Measurements from ENCODE around the gene SGCA.

Gene SGCA

DNA sequence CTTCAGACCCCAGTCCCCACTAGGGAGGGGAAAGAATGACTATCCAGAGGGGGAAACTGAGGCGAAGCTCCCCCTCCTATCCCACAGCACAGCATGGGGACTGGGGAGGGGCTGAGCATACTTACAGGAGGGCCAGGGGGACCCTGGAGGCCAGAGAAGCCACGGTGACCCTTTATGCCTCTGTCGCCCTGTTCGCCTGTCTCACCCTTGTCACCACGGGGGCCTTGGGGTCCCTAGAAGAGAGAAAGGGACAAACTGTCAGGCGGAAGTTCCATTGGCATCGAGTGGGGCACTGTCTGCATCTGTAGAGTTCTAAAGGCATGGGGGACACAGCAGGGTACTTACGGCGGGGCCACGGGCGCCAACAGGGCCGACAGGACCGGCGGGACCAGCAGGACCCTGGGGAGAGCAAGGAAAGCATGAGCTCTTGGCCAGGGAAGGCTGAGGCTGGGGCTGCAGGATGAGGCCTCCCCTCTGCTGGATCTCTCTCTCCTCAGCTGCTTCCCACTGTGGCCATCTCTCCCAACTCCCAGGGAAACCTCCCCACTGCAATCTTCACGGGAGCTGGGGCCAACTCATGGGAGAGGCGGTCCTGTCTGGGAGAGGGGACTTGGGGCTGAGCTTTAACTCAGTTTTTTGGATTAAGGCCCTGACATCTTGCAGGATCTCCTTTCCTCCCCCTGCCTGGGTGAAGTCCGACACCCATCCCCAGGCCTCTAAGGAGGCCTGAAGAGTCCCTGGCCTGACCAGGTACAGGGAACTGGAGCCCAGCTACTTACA is 22.1 kb downstream of the SGCA start:
- no peak overlapping the region for H3K4ac ChIP-seq (ENCODE audit: low read depth, low read length)
- no peak overlapping the region for H3K23ac ChIP-seq (ENCODE audit: low read length)
- H3K27me3 ChIP-seq (ENCODE audit: insufficient read depth, low read length, poor library complexity): no peaks in the 10 kb centered on the region
- no peak overlapping the region for H3K4me3 ChIP-seq (ENCODE audit: low read length)
- no peak overlapping the region for H2BK120ac ChIP-seq (ENCODE audit: low read depth, low read length)
- H3K36me3 ChIP-seq (ENCODE audit: control insufficient read depth, insufficient read depth, low read length): no peaks in the 10 kb centered on the region
- no peak overlapping the region for H4K5ac ChIP-seq (ENCODE audit: low read length)
- H2AK5ac ChIP-seq (ENCODE audit: low read length): no peak overlapping the region
- no CpG with 5 or more reads among the region's 17 CpGs for whole genome bisulfite sequencing (ENCODE audit: extremely low coverage, insufficient coverage, low lambda C conversion rate)
- no peaks in the 10 kb centered on the region for H3K4me1 ChIP-seq (ENCODE audit: control insufficient read depth, low read depth, low read length)
- no peak overlapping the region for H3K56ac ChIP-seq (ENCODE audit: low read length)
- no peak overlapping the region for H3K4me2 ChIP-seq (ENCODE audit: low read length)
- no peak overlapping the region for H4K8ac ChIP-seq (ENCODE audit: low read depth, low read length)
- H2BK15ac ChIP-seq (replicated peaks; ENCODE audit: low read depth): no peak overlapping the region
- DNase-seq: no peak
- no peaks in the 10 kb centered on the region for H3K79me2 ChIP-seq (ENCODE audit: control insufficient read depth, insufficient read depth, low read length)
- H3K79me1 ChIP-seq (ENCODE audit: low read length): no peaks in the 10 kb centered on the region
- no peak overlapping the region for H2BK5ac ChIP-seq (ENCODE audit: low read length)
- H3K9ac ChIP-seq (ENCODE audit: low read length): no peak overlapping the region
- no peak overlapping the region for H3K27ac ChIP-seq (ENCODE audit: low read depth, low read length)
- no peak overlapping the region for H3K18ac ChIP-seq (ENCODE audit: low read length)

DNA sequence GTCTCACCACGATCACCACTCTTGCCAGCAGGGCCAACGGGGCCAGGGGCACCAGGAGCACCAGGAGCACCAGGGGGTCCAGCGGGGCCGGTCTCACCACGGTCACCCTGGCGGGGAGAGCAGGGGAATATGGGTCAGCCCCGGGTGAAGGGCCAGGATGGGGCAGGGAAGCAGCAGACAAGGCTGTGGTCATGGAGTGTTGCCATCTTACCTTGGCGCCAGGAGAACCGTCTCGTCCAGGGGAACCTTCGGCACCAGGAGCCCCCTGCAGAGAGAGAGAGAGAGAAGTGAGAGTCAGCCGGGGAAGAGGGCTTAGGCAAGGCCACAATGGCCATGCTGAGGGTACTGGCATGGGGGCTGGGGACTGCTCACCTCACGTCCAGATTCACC is 22.7 kb downstream of the SGCA start:
- H3K4me1 ChIP-seq (ENCODE audit: control insufficient read depth, low read depth, low read length): no peaks in the 10 kb centered on the region
- WGBS (ENCODE audit: extremely low coverage, insufficient coverage, low lambda C conversion rate): no CpG with 5 or more reads among the region's 13 CpGs
- no peak overlapping the region for H3K9ac ChIP-seq (ENCODE audit: low read length)
- H3K27me3 ChIP-seq (ENCODE audit: insufficient read depth, low read length, poor library complexity): no peaks in the 10 kb centered on the region
- no peak overlapping the region for H2AK5ac ChIP-seq (ENCODE audit: low read length)
- H3K4ac ChIP-seq (ENCODE audit: low read depth, low read length): no peak overlapping the region
- no peak overlapping the region for H3K18ac ChIP-seq (ENCODE audit: low read length)
- no peak overlapping the region for H2BK120ac ChIP-seq (ENCODE audit: low read depth, low read length)
- no peak overlapping the region for H4K8ac ChIP-seq (ENCODE audit: low read depth, low read length)
- H2BK5ac ChIP-seq (ENCODE audit: low read length): no peak overlapping the region
- H3K23ac ChIP-seq (ENCODE audit: low read length): no peak overlapping the region
- H3K79me2 ChIP-seq (ENCODE audit: control insufficient read depth, insufficient read depth, low read length): no peaks in the 10 kb centered on the region
- H3K4me2 ChIP-seq (ENCODE audit: low read length): no peak overlapping the region
- no peak for DNase-seq
- H4K5ac ChIP-seq (ENCODE audit: low read length): no peak overlapping the region
- H3K27ac ChIP-seq (ENCODE audit: low read depth, low read length): no peak overlapping the region
- H3K56ac ChIP-seq (ENCODE audit: low read length): no peak overlapping the region
- no peak overlapping the region for H3K4me3 ChIP-seq (ENCODE audit: low read length)
- H3K36me3 ChIP-seq (ENCODE audit: control insufficient read depth, insufficient read depth, low read length): no peaks in the 10 kb centered on the region
- no peak overlapping the region for H2BK15ac ChIP-seq (replicated peaks; ENCODE audit: low read depth)
- no peaks in the 10 kb centered on the region for H3K79me1 ChIP-seq (ENCODE audit: low read length)

DNA sequence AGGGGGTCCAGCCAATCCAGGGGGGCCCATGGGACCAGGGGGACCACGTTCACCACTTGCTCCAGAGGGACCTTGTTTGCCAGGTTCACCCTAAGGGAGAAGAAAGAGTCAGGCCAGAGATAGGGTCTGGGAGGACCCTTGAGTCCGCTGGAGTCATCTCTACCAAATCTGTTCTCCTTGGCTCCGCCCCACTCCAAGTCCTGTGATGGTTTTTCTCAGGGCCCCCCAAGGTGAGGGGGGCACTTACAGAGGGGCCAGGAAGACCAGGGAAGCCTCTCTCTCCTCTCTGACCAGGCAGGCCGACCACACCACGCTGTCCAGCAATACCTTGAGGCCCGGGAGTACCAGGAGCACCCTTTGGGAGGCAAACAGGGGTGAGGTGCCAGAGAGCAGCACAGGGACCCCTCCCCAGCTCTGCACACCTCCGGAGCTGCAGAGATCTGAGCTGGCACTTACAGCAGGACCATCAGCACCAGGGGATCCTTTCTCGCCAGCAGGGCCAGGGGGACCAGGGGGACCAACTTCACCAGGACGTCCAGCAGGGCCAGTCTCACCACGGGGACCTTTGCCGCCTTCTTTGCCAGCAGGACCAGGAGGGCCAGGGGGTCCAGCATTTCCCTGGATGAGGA is 23.2 kb downstream of the SGCA start:
- WGBS (ENCODE audit: extremely low coverage, insufficient coverage, low lambda C conversion rate): no CpG with 5 or more reads among the region's 11 CpGs
- H3K18ac ChIP-seq (ENCODE audit: low read length): no peak overlapping the region
- H3K4me2 ChIP-seq (ENCODE audit: low read length): no peak overlapping the region
- H3K4me3 ChIP-seq (ENCODE audit: low read length): no peak overlapping the region
- no peaks in the 10 kb centered on the region for H3K79me1 ChIP-seq (ENCODE audit: low read length)
- no peaks in the 10 kb centered on the region for H3K27me3 ChIP-seq (ENCODE audit: insufficient read depth, low read length, poor library complexity)
- H2AK5ac ChIP-seq (ENCODE audit: low read length): no peak overlapping the region
- H3K56ac ChIP-seq (ENCODE audit: low read length): no peak overlapping the region
- H3K23ac ChIP-seq (ENCODE audit: low read length): peak overlapping the region; percentile 45
- no peak overlapping the region for H4K8ac ChIP-seq (ENCODE audit: low read depth, low read length)
- no peak overlapping the region for H4K5ac ChIP-seq (ENCODE audit: low read length)
- H3K9ac ChIP-seq (ENCODE audit: low read length): no peak overlapping the region
- no peak overlapping the region for H2BK15ac ChIP-seq (replicated peaks; ENCODE audit: low read depth)
- no peak overlapping the region for H3K27ac ChIP-seq (ENCODE audit: low read depth, low read length)
- no peaks in the 10 kb centered on the region for H3K79me2 ChIP-seq (ENCODE audit: control insufficient read depth, insufficient read depth, low read length)
- no peak overlapping the region for H2BK120ac ChIP-seq (ENCODE audit: low read depth, low read length)
- no peak for DNase-seq
- H3K4ac ChIP-seq (ENCODE audit: low read depth, low read length): no peak overlapping the region
- no peaks in the 10 kb centered on the region for H3K4me1 ChIP-seq (ENCODE audit: control insufficient read depth, low read depth, low read length)
- H3K36me3 ChIP-seq (ENCODE audit: control insufficient read depth, insufficient read depth, low read length): no peaks in the 10 kb centered on the region
- no peak overlapping the region for H2BK5ac ChIP-seq (ENCODE audit: low read length)

DNA sequence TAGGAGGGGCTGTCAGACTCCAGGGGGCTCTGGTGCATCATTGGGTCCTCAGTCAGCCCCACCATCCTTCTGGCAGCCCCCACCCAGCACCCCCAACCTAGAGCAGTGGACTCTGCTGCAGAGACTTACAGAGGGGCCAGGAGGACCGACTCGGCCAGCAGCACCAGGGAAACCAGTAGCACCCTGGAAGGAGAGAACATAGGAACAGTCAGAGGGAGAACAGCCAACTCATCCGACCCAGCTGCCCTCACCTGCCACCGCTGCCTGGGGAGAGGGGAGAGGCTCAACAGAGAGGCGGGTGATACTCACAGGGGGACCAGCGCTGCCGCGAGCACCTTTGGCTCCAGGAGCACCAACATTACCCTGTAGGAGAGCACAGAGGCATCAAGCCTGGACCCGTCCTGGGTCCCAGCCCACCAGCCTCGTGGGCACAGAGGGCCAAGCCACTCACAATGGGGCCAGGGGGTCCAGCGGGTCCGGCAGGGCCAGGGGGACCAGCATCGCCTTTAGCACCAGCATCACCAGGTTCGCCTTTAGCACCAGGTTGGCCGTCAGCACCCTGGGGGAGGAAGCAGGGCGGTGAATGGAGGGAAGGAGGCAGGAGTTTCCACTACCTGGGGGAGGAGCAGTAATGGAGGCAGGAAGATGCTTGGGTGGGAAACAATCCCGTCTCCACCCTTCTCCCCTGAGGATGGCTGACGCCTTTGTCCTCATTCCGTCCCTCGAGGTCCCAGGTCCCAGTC is 23.9 kb downstream of the SGCA start:
- Histone ChIP-seq H3K4me3 (ENCODE audit: low read length) (no peak overlapping the region), H3K36me3 (ENCODE audit: control insufficient read depth, insufficient read depth, low read length) (no peaks in the 10 kb centered on the region), H3K4me2 (ENCODE audit: low read length) (no peak overlapping the region), H3K4ac (ENCODE audit: low read depth, low read length) (no peak overlapping the region), H4K8ac (ENCODE audit: low read depth, low read length) (no peak overlapping the region), H2BK5ac (ENCODE audit: low read length) (no peak overlapping the region), H3K18ac (ENCODE audit: low read length) (no peak overlapping the region), H3K27ac (ENCODE audit: low read depth, low read length) (no peak overlapping the region), H2BK15ac (replicated peaks; ENCODE audit: low read depth) (no peak overlapping the region), H2BK120ac (ENCODE audit: low read depth, low read length) (no peak overlapping the region), H3K4me1 (ENCODE audit: control insufficient read depth, low read depth, low read length) (no peaks in the 10 kb centered on the region), H3K56ac (ENCODE audit: low read length) (no peak overlapping the region), H2AK5ac (ENCODE audit: low read length) (no peak overlapping the region), H4K5ac (ENCODE audit: low read length) (no peak overlapping the region), H3K23ac (ENCODE audit: low read length) (no peak overlapping the region), H3K79me1 (ENCODE audit: low read length) (no peaks in the 10 kb centered on the region), H3K27me3 (ENCODE audit: insufficient read depth, low read length, poor library complexity) (no peaks in the 10 kb centered on the region), H3K79me2 (ENCODE audit: control insufficient read depth, insufficient read depth, low read length) (no peaks in the 10 kb centered on the region), H3K9ac (ENCODE audit: low read length) (no peak overlapping the region)
- no peak for DNase-seq
- no CpG with 5 or more reads among the region's 20 CpGs for WGBS (ENCODE audit: extremely low coverage, insufficient coverage, low lambda C conversion rate)

DNA sequence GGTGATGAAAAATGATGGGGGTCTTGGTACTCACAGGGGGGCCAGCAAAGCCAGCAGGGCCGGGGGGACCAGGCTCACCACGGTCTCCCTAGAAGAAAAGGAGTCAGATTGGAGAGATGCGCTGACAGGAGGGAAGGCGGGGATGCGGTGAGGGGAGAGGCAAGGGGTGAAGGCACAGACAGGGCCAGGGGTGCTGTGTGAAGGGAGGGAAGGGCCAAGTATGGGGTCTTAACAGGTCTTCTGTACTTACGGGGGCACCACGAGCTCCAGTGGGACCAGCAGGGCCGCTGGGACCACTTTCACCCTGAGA is 24.4 kb downstream of the SGCA start:
- DNase-seq: no peak
- no peak overlapping the region for H3K18ac ChIP-seq (ENCODE audit: low read length)
- no peak overlapping the region for H2BK5ac ChIP-seq (ENCODE audit: low read length)
- no peak overlapping the region for H3K56ac ChIP-seq (ENCODE audit: low read length)
- H3K4ac ChIP-seq (ENCODE audit: low read depth, low read length): no peak overlapping the region
- H3K27me3 ChIP-seq (ENCODE audit: insufficient read depth, low read length, poor library complexity): no peaks in the 10 kb centered on the region
- no CpG with 5 or more reads among the region's 8 CpGs for WGBS (ENCODE audit: extremely low coverage, insufficient coverage, low lambda C conversion rate)
- H3K4me2 ChIP-seq (ENCODE audit: low read length): no peak overlapping the region
- H2AK5ac ChIP-seq (ENCODE audit: low read length): no peak overlapping the region
- H2BK120ac ChIP-seq (ENCODE audit: low read depth, low read length): no peak overlapping the region
- no peak overlapping the region for H3K9ac ChIP-seq (ENCODE audit: low read length)
- H3K27ac ChIP-seq (ENCODE audit: low read depth, low read length): no peak overlapping the region
- no peak overlapping the region for H2BK15ac ChIP-seq (replicated peaks; ENCODE audit: low read depth)
- H4K5ac ChIP-seq (ENCODE audit: low read length): no peak overlapping the region
- H3K4me3 ChIP-seq (ENCODE audit: low read length): no peak overlapping the region
- H3K79me1 ChIP-seq (ENCODE audit: low read length): no peaks in the 10 kb centered on the region
- H3K4me1 ChIP-seq (ENCODE audit: control insufficient read depth, low read depth, low read length): no peaks in the 10 kb centered on the region
- H4K8ac ChIP-seq (ENCODE audit: low read depth, low read length): no peak overlapping the region
- no peaks in the 10 kb centered on the region for H3K79me2 ChIP-seq (ENCODE audit: control insufficient read depth, insufficient read depth, low read length)
- no peaks in the 10 kb centered on the region for H3K36me3 ChIP-seq (ENCODE audit: control insufficient read depth, insufficient read depth, low read length)
- H3K23ac ChIP-seq (ENCODE audit: low read length): no peak overlapping the region
